Heart left ventricle (tissue), 16 donors: Measurements from ENCODE around the gene LGI1. TPM values are rescaled to one million over a fixed set of nuclear protein-coding genes. Genes with fewer than 3 reads are reported as not detected.
A peak's percentile ranks its signal among the peaks of the same experiment; 100 is the strongest.

Experiments
- ATAC-seq, 4 donors: fragments of 200-7000 bp; cut with Tn5 transposase; one replicate each; pipeline ENCODE4 v1.9.1; 2020 to 2022; ENCODE audit warnings: moderate library complexity in 4 of 4, mild to moderate bottlenecking in 3 of 4, moderate number of reproducible peaks in 1 of 4
- DNase-seq, 5 donors: peaks; one replicate each; pipeline ENCODE4 v3.0.0-alpha.2; 2020
- H3K27ac ChIP-seq, 12 donors: fragments of 200-600 bp; sonication (generic) in 4 of 12; one replicate each; pipeline versions ENCODE4 v1.5.0 to v1.8.0; 2016 to 2022; ENCODE audit warnings: mild to moderate bottlenecking in 2 of 12
- H3K27me3 ChIP-seq, 9 donors: fragments of 200-600 bp; sonication (generic) in 2 of 9; one replicate each; pipeline versions ENCODE4 v1.5.1 to v1.8.0; 2016 to 2022; ENCODE audit warnings: mild to moderate bottlenecking in 3 of 9
- H3K36me3 ChIP-seq, 9 donors: fragments of 200-600 bp; sonication (generic) in 2 of 9; one replicate each; pipeline versions ENCODE4 v1.5.0 to v1.8.0; 2018 to 2022; ENCODE audit warnings: mild to moderate bottlenecking in 2 of 9
- H3K4me1 ChIP-seq, 12 donors: fragments of 200-600 bp; sonication (generic) in 4 of 12; one replicate each; pipeline versions ENCODE4 v1.5.0 to v1.8.0; 2016 to 2022; ENCODE audit warnings: mild to moderate bottlenecking in 3 of 12
- H3K4me3 ChIP-seq, 12 donors: fragments of 200-600 bp; sonication (generic) in 4 of 12; one replicate each; pipeline versions ENCODE4 v1.5.0 to v1.8.0; 2017 to 2022; ENCODE audit warnings: mild to moderate bottlenecking in 9 of 12, moderate library complexity in 4 of 12
- H3K9me3 ChIP-seq, 12 donors: fragments of 200-600 bp; sonication (generic) in 4 of 12; one replicate each; pipeline versions ENCODE4 v1.5.0 to v1.8.0; 2016 to 2022; ENCODE audit warnings: mild to moderate bottlenecking in 1 of 12
- POLR2A ChIP-seq, 2 donors: fragments of 450-650 bp; IDR thresholded peaks; one replicate each; pipeline ENCODE4 v1.6.1; 2017; ENCODE audit warnings: antibody characterized with exemption in 2 of 2, mild to moderate bottlenecking in 2 of 2, moderate library complexity in 2 of 2
- WGBS, 4 donors: extraction: QIAGEN DNeasy Blood & Tissue Kit in 2 of 4; methylation state at CpG; one replicate each; pipeline versions ENCODE4 v1.1.5 to v1.1.7; 2013 to 2018; 5-methylcytosine and 5-hydroxymethylcytosine counted together
- intact Hi-C, 10 donors: fragments of 100-400 bp; cut with DNase I; formaldehyde crosslinking; loops; one replicate each; pipeline versions ENCODE4 v1.11.1 to v1.14.2; 2022
- long read RNA-seq, 3 donors: library from polyadenylated mRNA; unstranded; transcript quantifications; one replicate each; pipeline ENCODE4 v2.0.0, GENCODE V29; 2020 to 2021
- polyA plus RNA-seq, 2 donors: library from polyadenylated mRNA; stranded (reverse); fragments of 200-250 nt; gene quantifications; one replicate each; pipeline ENCODE4 v1.2.3, GENCODE V29; 2013
- total RNA-seq, 9 donors: library from RNA; depleted of rRNA in 2 of 9; stranded (reverse); fragments of >200 nt in 2 of 9; fragmentation: NEBNext Ultra II Directional in 3 of 9; extraction: Animal tissue kit (Norgen Biotek cat#: 25700) in 3 of 9; gene quantifications; one replicate each; pipeline versions ENCODE4 v1.1.0 to v1.2.4, GENCODE V29; 2016 to 2023
- TF ChIP-seq, protein P1 (sequence below), 12 donors: fragments of 200-600 bp; sonication (generic) in 4 of 12; IDR thresholded peaks; one replicate each; pipeline versions ENCODE4 v1.5.0 to v1.8.0; 2018 to 2022; ENCODE audit warnings: antibody characterized with exemption in 12 of 12, mild to moderate bottlenecking in 5 of 12
- donor health status: ischemic (EF 13 %, LVEDD 7.1; RV severe dilation, severe dysfunction).
- donor health status: healthy with polysubstance abuse.
- donor health status: DM: no; HTN: yes; CAD: no.
- donor health status: DM: no; HTN: no; CAD: no.
- donor health status: ischemic (EF 25% LVEDD 6.9; RV normal size, moderate dysfunction).
- donor health status: ischemic (EF 25% LVEDD 5.7; RV mildly dilated, moderate dysfunction).
- donor health status: healthy.
- donor health status: DM: yes; HTN: yes; CAD: no.
- donor health status: ischemic (EF 35%, LVEDD 5.7; RV mildly dilated, moderate dysfunction).
- donor health status: nonischemic (EF 11% LVEDD 7.7; RV severe dilation, severe dysfunction).
- donor health status: DM: yes; HTN: yes; CAD: no.
- donor health status: PGD.
- donor health status: ischemic (EF 29% LVEDD 5.4; RV normal size, mild dysfunction).
- donor health status: nonischemic (EF 23%, LVEDD 6.1; RV moderate dilation, normal function).

Gene LGI1
- total RNA-seq (under 1 TPM in 2 of 9 donors, not detected in 7; 0.52 to 0.57 TPM), polyA plus RNA-seq (under 1 TPM in 1 of 2 donors, not detected in 1; 0.30 TPM)
- long read RNA-seq, donor 1, result 0 reads
- long read RNA-seq, donor 2, result 0 reads
- long read RNA-seq, donor 3, result 0 reads

DNA sequence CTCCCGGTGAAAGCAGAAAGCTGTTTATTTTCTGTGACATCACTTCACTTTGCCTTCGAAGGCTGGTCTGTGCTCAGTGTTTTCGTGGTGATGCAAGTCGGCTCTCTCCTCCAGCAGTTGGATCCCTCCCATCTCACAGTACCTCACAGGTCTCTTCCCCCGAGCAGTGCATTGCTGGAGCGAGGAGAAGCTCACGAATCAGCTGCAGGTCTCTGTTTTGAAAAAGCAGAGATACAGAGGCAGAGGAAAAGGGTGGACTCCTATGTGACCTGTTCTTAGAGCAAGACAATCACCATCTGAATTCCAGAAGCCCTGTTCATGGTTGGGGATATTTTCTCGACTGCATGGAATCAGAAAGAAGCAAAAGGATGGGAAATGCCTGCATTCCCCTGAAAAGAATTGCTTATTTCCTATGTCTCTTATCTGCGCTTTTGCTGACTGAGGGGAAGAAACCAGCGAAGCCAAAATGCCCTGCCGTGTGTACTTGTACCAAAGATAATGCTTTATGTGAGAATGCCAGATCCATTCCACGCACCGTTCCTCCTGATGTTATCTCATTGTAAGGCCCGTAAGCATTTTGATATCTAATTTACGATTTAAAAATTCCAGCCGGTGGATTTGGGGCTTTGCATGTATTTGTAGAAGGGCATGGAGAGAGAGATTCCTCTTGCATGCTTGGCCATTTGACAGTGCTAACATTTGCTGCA is at the start of gene LGI1:
LGI1 (plus strand) TSS at position 136 of the 707 bp plus-strand sequence; CDS start at position 345, 209 bp downstream.
- Histone ChIP-seq H3K36me3 (no peaks in the 10 kb centered on the region), H3K27me3 (peaks cover 0 to 34% (median 0%) of the 10 kb centered on the region in 9 donors), H3K4me3 (peak within 1 kb of the TSS in 7 of 12 donors; percentile 5 to 39 (median 17)), H3K27ac (peak within 1 kb of the TSS in 1 of 12 donors; percentile 39), H3K4me1 (peaks cover 0 to 9% (median 0%) of the 10 kb centered on the region in 12 donors), H3K9me3 (no peaks in the 10 kb centered on the region)
- no peak for ATAC-seq
- intact Hi-C loops, result no loop called here
- WGBS, 4 donors, result 9 to 17% (median 13%) methylated on average over 16 of the region's 16 CpGs
- no peak for DNase-seq
- TF ChIP-seq POLR2A (IDR thresholded peaks at IDR 0.05), result no peak
- TF ChIP-seq, protein P1, sequence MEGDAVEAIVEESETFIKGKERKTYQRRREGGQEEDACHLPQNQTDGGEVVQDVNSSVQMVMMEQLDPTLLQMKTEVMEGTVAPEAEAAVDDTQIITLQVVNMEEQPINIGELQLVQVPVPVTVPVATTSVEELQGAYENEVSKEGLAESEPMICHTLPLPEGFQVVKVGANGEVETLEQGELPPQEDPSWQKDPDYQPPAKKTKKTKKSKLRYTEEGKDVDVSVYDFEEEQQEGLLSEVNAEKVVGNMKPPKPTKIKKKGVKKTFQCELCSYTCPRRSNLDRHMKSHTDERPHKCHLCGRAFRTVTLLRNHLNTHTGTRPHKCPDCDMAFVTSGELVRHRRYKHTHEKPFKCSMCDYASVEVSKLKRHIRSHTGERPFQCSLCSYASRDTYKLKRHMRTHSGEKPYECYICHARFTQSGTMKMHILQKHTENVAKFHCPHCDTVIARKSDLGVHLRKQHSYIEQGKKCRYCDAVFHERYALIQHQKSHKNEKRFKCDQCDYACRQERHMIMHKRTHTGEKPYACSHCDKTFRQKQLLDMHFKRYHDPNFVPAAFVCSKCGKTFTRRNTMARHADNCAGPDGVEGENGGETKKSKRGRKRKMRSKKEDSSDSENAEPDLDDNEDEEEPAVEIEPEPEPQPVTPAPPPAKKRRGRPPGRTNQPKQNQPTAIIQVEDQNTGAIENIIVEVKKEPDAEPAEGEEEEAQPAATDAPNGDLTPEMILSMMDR (IDR thresholded peaks at IDR 0.05), result no peak

DNA sequence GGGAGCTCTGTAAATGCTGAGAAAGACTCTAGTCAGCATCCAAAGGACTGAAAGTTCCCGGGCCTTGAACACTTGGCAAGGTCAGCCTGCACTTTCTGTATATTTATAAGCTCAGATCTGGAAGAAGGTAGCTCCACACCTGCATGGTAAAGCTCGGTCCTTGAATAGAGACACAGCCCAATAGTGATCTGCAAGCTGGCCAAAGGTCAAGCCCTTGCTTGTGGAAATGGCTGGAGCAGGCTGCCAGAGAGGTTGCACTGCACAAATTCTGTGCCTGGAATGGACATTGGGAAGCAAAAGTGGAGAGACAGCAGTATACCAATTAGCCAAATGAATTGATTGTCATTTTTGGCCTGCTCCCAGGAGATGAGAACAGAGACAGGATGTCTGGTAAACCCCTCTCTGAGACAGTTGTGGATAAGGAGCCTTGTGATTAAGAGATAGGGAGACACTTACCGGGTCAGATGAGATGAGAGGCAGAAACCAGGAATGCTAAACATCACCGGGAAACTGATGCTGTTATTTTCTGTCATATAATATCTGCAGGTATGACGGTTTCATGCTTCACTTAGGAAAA is 47.3 kb upstream of the LGI1 start:
- H3K36me3 ChIP-seq, result no peaks in the 10 kb centered on the region
- H3K27ac ChIP-seq, result no peak overlapping the region
- no peak overlapping the region for H3K4me3 ChIP-seq
- TF ChIP-seq, protein P1 (IDR thresholded peaks at IDR 0.05), result no peak
- TF ChIP-seq POLR2A (IDR thresholded peaks at IDR 0.05), result no peak
- no peaks in the 10 kb centered on the region for H3K27me3 ChIP-seq
- WGBS, 4 donors, result 42 to 60% (median 46%) methylated on average over 5 of the region's 5 CpGs
- intact Hi-C loops, result no loop called here
- no peaks in the 10 kb centered on the region for H3K9me3 ChIP-seq
- H3K4me1 ChIP-seq, result no peaks in the 10 kb centered on the region
- ATAC-seq, result no peak
- DNase-seq, result no peak

DNA sequence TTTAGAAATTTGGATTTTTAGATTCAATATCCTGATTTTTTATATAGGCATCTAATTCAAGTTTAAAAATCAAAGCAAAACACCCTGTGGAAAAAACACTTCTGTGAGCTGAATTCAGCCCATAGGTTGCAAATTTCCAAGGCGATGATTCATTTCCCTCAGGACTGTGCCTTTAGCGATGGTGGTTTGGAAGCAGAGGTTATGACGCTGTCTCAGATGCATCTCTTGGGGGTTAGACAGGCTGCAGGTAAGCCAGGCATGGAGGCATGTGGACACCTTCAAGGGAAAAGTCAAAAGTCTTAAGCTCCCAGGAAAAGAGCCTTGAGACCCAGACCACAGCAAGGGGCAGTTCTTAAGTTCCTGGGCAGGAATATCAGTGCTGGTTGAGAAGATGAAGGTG is 45.8 kb upstream of the LGI1 start:
- WGBS, 4 donors, result 53 to 80% (median 62%) methylated on average over 3 of the region's 3 CpGs
- no peak for DNase-seq
- no peak for ATAC-seq
- no peaks in the 10 kb centered on the region for H3K9me3 ChIP-seq
- H3K27ac ChIP-seq, result no peak overlapping the region
- no peak for TF ChIP-seq POLR2A (IDR thresholded peaks at IDR 0.05)
- TF ChIP-seq, protein P1 (IDR thresholded peaks at IDR 0.05), result no peak
- intact Hi-C loops, result no loop called here
- no peaks in the 10 kb centered on the region for H3K36me3 ChIP-seq
- no peaks in the 10 kb centered on the region for H3K4me1 ChIP-seq
- no peak overlapping the region for H3K4me3 ChIP-seq
- no peaks in the 10 kb centered on the region for H3K27me3 ChIP-seq

DNA sequence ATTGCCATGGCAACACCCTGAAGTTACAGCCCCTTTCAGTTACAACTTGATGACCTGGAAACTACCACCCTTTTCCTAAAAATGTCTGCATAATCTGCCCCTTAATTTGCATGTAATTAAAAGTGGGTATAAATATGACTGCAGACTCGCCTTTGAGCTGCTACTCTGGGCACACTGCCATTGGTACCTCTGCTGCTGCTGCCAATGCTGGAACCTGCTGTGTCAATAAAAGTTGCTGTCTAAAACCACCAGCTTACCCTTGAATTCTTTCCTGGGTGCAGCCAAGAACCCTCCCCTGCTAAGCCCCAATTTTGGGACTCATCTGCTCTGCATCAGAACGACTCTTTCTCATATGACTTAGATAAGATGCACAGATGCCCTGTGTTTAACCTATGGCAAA is 45.1 kb upstream of the LGI1 start:
- no peaks in the 10 kb centered on the region for H3K9me3 ChIP-seq
- WGBS, 4 donors, result 47 to 63% (median 54%) methylated on average over 2 of the region's 2 CpGs
- no peak overlapping the region for H3K4me3 ChIP-seq
- H3K4me1 ChIP-seq, result no peaks in the 10 kb centered on the region
- TF ChIP-seq, protein P1 (IDR thresholded peaks at IDR 0.05), result no peak
- TF ChIP-seq POLR2A (IDR thresholded peaks at IDR 0.05), result no peak
- H3K36me3 ChIP-seq, result no peaks in the 10 kb centered on the region
- intact Hi-C loops, result no loop called here
- no peaks in the 10 kb centered on the region for H3K27me3 ChIP-seq
- ATAC-seq (no peak), DNase-seq (no peak)
- no peak overlapping the region for H3K27ac ChIP-seq
